Measurements from ENCODE around the gene KCTD13. TPM values are rescaled to one million over a fixed set of nuclear protein-coding genes. Genes with fewer than 3 reads are reported as not detected.

KCTD13 gene
- total and polyA plus RNA-seq, 5 donors from 2014 or later = 7.0 to 52.3 (median 11.5) TPM

DNA sequence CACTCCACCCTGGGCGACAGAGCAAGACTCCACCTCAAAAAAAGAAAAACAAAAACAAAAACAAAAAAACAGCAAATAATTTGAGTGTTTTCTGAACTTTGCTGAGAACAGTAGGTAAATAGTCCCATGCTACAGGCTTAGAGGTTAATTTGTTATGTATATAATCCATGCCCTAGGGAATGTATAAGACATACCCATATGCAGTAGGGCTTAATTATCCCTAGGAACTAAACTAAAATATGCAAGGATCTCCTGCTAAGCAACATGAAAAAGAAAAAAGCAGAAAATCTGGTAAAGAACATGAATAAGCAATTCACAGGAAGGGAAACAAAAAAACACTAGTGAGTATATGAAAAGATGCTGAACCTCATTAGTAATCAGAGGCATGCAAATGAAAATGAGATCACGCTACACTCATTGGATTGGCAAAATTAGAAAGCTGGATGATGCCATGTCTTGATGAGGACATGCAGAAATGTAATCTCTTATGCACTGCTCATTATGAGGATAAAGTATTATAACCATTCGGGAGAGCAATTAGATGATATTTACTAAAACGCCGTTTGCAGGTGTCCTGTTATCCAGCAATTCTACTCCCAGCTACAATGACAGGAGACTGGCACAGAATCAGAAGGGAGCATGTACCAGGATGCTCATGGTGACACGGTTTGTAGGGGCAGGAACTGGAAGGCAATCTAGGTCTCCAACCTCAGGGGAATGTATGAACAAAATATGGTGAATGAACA is 5.6 kb downstream of the KCTD13 start:
- Mint-ChIP-seq H3K36me3 (peaks cover 35% of the 10 kb centered on the region), H3K9me3 (no peaks in the 10 kb centered on the region), H3K4me1 (peaks cover 14 to 37% (median 32%) of the 10 kb centered on the region in 4 donors), H3K27me3 (no peaks in the 10 kb centered on the region), H3K4me3 (peak overlapping the region in 1 of 4 donors; percentile 11), H3K27ac (peak overlapping the region in 2 of 3 donors; percentile 2)
- no peaks in the 10 kb centered on the region for H3K9me3 ChIP-seq (ENCODE audit: control insufficient read depth in 2 of 2, low read length in 2 of 2)
- ATAC-seq (ENCODE audit: low read depth in 2 of 2) = no peak
- no peaks in the 10 kb centered on the region for H3K27me3 ChIP-seq (ENCODE audit: control insufficient read depth, insufficient read depth, low read length)
- H3K36me3 ChIP-seq (ENCODE audit: control insufficient read depth, insufficient read depth, low read length) = peaks cover 53% of the 10 kb centered on the region
- no peak for DNase-seq
- no peak overlapping the region for H3K4me3 ChIP-seq (ENCODE audit: low read depth, low read length)
- H3K4me1 ChIP-seq (ENCODE audit: control insufficient read depth, insufficient read depth, low read length, poor library complexity, severe bottlenecking) = peaks cover 17% of the 10 kb centered on the region
- H3K27ac ChIP-seq (ENCODE audit: insufficient read depth, low read length, poor library complexity, severe bottlenecking) = no peak overlapping the region

DNA sequence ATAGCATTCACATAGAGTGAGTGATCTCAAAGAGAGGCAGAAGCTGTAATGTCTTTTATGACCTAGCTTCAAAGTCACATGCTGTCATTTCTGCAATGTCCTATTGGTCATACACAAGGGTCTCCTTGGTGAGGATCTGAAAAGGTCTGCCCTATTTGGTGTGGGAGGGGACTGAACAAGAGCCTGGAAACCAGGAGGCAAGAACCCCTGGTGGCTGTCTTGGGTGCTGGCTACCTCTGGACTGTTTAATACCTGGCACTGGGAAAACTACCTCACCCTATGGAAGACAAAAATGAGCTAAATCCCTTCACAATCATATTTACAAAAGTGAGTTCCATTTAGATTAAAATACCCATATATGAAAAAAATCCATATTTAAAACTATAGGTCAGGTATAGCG is 9.0 kb downstream of the KCTD13 start:
- no peak overlapping the region for H3K4me3 ChIP-seq (ENCODE audit: low read depth, low read length)
- peaks cover 12 to 21% (median 13%) of the 10 kb centered on the region in 4 donors for H3K4me1 Mint-ChIP-seq
- H3K27ac ChIP-seq (ENCODE audit: insufficient read depth, low read length, poor library complexity, severe bottlenecking) = no peak overlapping the region
- DNase-seq (no peak), ATAC-seq (ENCODE audit: low read depth in 2 of 2) (no peak)
- no peaks in the 10 kb centered on the region for H3K4me1 ChIP-seq (ENCODE audit: control insufficient read depth, insufficient read depth, low read length, poor library complexity, severe bottlenecking)
- H3K27me3 Mint-ChIP-seq = no peaks in the 10 kb centered on the region
- H3K36me3 Mint-ChIP-seq = peaks cover 45% of the 10 kb centered on the region
- H3K9me3 Mint-ChIP-seq = no peaks in the 10 kb centered on the region
- H3K27me3 ChIP-seq (ENCODE audit: control insufficient read depth, insufficient read depth, low read length) = no peaks in the 10 kb centered on the region
- H3K4me3 Mint-ChIP-seq = no peak overlapping the region
- no peak overlapping the region for H3K27ac Mint-ChIP-seq
- H3K9me3 ChIP-seq (ENCODE audit: control insufficient read depth in 2 of 2, low read length in 2 of 2) = no peaks in the 10 kb centered on the region
- H3K36me3 ChIP-seq (ENCODE audit: control insufficient read depth, insufficient read depth, low read length) = peaks cover 47% of the 10 kb centered on the region

GRCh38 chr16:29915590-29916247 is 10.3 kb downstream of the KCTD13 start:
- Histone ChIP-seq H3K27me3 (ENCODE audit: control insufficient read depth, insufficient read depth, low read length) (no peaks in the 10 kb centered on the region), H3K4me3 (ENCODE audit: low read depth, low read length) (no peak overlapping the region), H3K9me3 (ENCODE audit: control insufficient read depth in 2 of 2, low read length in 2 of 2) (no peaks in the 10 kb centered on the region), H3K36me3 (ENCODE audit: control insufficient read depth, insufficient read depth, low read length) (peaks cover 37% of the 10 kb centered on the region), H3K4me1 (ENCODE audit: control insufficient read depth, insufficient read depth, low read length, poor library complexity, severe bottlenecking) (no peaks in the 10 kb centered on the region), H3K27ac (ENCODE audit: insufficient read depth, low read length, poor library complexity, severe bottlenecking) (no peak overlapping the region)
- Mint-ChIP-seq H3K4me1 (peaks cover 5 to 14% (median 6%) of the 10 kb centered on the region in 4 donors), H3K27me3 (no peaks in the 10 kb centered on the region), H3K36me3 (peaks cover 40% of the 10 kb centered on the region), H3K9me3 (no peaks in the 10 kb centered on the region), H3K4me3 (no peak overlapping the region), H3K27ac (peak overlapping the region in 2 of 3 donors; percentile 52 to 65)
- DNase-seq = no peak
- ATAC-seq (ENCODE audit: low read depth in 2 of 2) = no peak

DNA sequence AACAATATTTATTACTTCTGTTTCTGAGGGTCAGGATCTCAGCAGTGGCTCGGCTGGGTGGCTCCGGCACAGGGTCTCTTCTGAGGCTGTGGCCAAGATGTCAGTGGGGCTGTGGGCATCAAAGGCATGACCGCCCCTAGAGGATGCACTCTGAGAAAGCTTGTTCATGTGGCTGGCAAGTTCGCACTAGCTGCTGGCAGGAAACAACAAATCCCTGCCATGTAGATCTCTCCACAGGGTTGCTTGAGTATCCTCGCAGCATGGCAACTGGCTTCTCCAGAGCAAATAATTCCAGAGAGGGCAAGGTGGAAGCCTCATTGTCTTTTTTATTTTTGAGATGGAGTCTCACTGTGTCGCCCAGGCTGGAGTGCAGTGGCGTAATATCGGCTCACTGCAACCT is 12.5 kb downstream of the KCTD13 start:
- H3K27ac ChIP-seq (ENCODE audit: insufficient read depth, low read length, poor library complexity, severe bottlenecking) = no peak overlapping the region
- H3K9me3 ChIP-seq (ENCODE audit: control insufficient read depth in 2 of 2, low read length in 2 of 2) = no peaks in the 10 kb centered on the region
- Mint-ChIP-seq H3K27me3 (no peaks in the 10 kb centered on the region), H3K27ac (no peak overlapping the region), H3K4me1 (peaks cover 0 to 9% (median 3%) of the 10 kb centered on the region in 4 donors), H3K4me3 (no peak overlapping the region), H3K36me3 (peaks cover 31% of the 10 kb centered on the region), H3K9me3 (no peaks in the 10 kb centered on the region)
- H3K4me3 ChIP-seq (ENCODE audit: low read depth, low read length) = no peak overlapping the region
- no peaks in the 10 kb centered on the region for H3K4me1 ChIP-seq (ENCODE audit: control insufficient read depth, insufficient read depth, low read length, poor library complexity, severe bottlenecking)
- ATAC-seq (ENCODE audit: low read depth in 2 of 2) (no peak), DNase-seq (no peak)
- H3K27me3 ChIP-seq (ENCODE audit: control insufficient read depth, insufficient read depth, low read length) = no peaks in the 10 kb centered on the region
- H3K36me3 ChIP-seq (ENCODE audit: control insufficient read depth, insufficient read depth, low read length) = peaks cover 20% of the 10 kb centered on the region

DNA sequence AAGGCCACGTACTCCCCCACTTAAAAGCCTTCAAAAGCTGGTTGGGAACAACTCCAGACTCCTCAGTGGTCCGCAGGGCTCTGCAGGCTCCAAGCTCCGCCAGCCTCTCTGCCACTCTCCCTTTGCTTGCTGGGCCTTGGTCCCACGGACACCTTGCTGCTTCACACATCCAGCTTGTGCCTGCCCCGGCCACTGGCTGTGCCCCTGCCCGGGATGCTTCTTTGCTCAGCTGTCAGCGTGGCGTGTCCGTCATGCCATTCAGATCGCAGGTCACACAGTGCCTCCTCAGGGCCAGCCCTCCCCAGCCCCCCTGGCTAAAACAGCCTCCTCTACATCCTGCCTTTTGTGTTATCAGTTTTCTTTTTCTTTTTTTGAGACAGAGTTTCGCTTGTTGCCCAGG is 13.9 kb downstream of the KCTD13 start:
- Histone ChIP-seq H3K27ac (ENCODE audit: insufficient read depth, low read length, poor library complexity, severe bottlenecking) (no peak overlapping the region), H3K36me3 (ENCODE audit: control insufficient read depth, insufficient read depth, low read length) (peaks cover 16% of the 10 kb centered on the region), H3K27me3 (ENCODE audit: control insufficient read depth, insufficient read depth, low read length) (no peaks in the 10 kb centered on the region), H3K9me3 (ENCODE audit: control insufficient read depth in 2 of 2, low read length in 2 of 2) (no peaks in the 10 kb centered on the region), H3K4me3 (ENCODE audit: low read depth, low read length) (no peak overlapping the region), H3K4me1 (ENCODE audit: control insufficient read depth, insufficient read depth, low read length, poor library complexity, severe bottlenecking) (no peaks in the 10 kb centered on the region)
- no peaks in the 10 kb centered on the region for H3K9me3 Mint-ChIP-seq
- ATAC-seq (ENCODE audit: low read depth in 2 of 2) (no peak), DNase-seq (no peak)
- no peak overlapping the region for H3K4me3 Mint-ChIP-seq
- H3K27me3 Mint-ChIP-seq = no peaks in the 10 kb centered on the region
- H3K4me1 Mint-ChIP-seq = peaks cover 0 to 9% (median 2%) of the 10 kb centered on the region in 4 donors
- peaks cover 31% of the 10 kb centered on the region for H3K36me3 Mint-ChIP-seq
- H3K27ac Mint-ChIP-seq = peak overlapping the region in 1 of 3 donors; percentile 62

DNA sequence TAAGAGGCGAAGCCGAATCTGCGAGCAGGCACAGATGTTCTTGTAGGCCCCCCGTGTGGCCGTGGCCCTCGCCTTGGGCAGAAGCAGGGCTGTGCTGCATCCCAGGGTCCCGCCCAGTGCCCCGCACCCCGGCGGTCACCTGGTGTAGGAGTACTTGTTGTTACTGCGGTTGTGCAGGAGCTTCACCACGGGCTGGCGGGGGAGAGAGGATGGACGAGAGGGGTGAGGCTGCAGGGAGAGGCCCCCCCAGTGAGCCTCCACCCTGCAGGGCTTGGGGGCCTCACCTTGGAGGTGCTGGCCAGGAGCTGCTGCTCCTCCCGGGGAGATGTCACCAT is 14.4 kb downstream of the KCTD13 start:
- DNase-seq = no peak
- H3K27me3 ChIP-seq (ENCODE audit: control insufficient read depth, insufficient read depth, low read length) = no peaks in the 10 kb centered on the region
- H3K36me3 ChIP-seq (ENCODE audit: control insufficient read depth, insufficient read depth, low read length) = peaks cover 12% of the 10 kb centered on the region
- Mint-ChIP-seq H3K4me3 (no peak overlapping the region), H3K4me1 (peaks cover 0 to 9% (median under 1%) of the 10 kb centered on the region in 4 donors), H3K36me3 (peaks cover 26% of the 10 kb centered on the region), H3K27me3 (no peaks in the 10 kb centered on the region), H3K9me3 (no peaks in the 10 kb centered on the region), H3K27ac (no peak overlapping the region)
- no peaks in the 10 kb centered on the region for H3K9me3 ChIP-seq (ENCODE audit: control insufficient read depth in 2 of 2, low read length in 2 of 2)
- no peak overlapping the region for H3K4me3 ChIP-seq (ENCODE audit: low read depth, low read length)
- no peaks in the 10 kb centered on the region for H3K4me1 ChIP-seq (ENCODE audit: control insufficient read depth, insufficient read depth, low read length, poor library complexity, severe bottlenecking)
- ATAC-seq (ENCODE audit: low read depth in 2 of 2) = no peak
- no peak overlapping the region for H3K27ac ChIP-seq (ENCODE audit: insufficient read depth, low read length, poor library complexity, severe bottlenecking)

GRCh38 chr16:29910819-29911675 is 15.0 kb downstream of the KCTD13 start:
- DNase-seq (no peak), ATAC-seq (ENCODE audit: low read depth in 2 of 2) (no peak)
- no peaks in the 10 kb centered on the region for H3K9me3 ChIP-seq (ENCODE audit: control insufficient read depth in 2 of 2, low read length in 2 of 2)
- peaks cover 6% of the 10 kb centered on the region for H3K36me3 ChIP-seq (ENCODE audit: control insufficient read depth, insufficient read depth, low read length)
- no peaks in the 10 kb centered on the region for H3K27me3 ChIP-seq (ENCODE audit: control insufficient read depth, insufficient read depth, low read length)
- Mint-ChIP-seq H3K27me3 (no peaks in the 10 kb centered on the region), H3K4me3 (no peak overlapping the region), H3K4me1 (peaks cover 0 to 6% (median 0%) of the 10 kb centered on the region in 4 donors), H3K27ac (no peak overlapping the region), H3K36me3 (peaks cover 26% of the 10 kb centered on the region), H3K9me3 (no peaks in the 10 kb centered on the region)
- no peaks in the 10 kb centered on the region for H3K4me1 ChIP-seq (ENCODE audit: control insufficient read depth, insufficient read depth, low read length, poor library complexity, severe bottlenecking)
- H3K27ac ChIP-seq (ENCODE audit: insufficient read depth, low read length, poor library complexity, severe bottlenecking) = no peak overlapping the region
- H3K4me3 ChIP-seq (ENCODE audit: low read depth, low read length) = no peak overlapping the region

Measured in CD4-positive, CD25-positive, alpha-beta regulatory T cell (primary cell).